Hepatic stellate cell (primary cell): ENCODE measurements around the gene BCL2L12.
"Not testable (repeated sequence)": the region's sequence is repeated elsewhere in the genome, so short reads cannot be mapped to it uniquely, and the experiment has no call there.

Experiments used
- DNase-seq: peaks from one replicate; pipeline ENCODE4 v3.0.0; 2011; ENCODE audit warnings: low spot score

BCL2L12 gene

DNA sequence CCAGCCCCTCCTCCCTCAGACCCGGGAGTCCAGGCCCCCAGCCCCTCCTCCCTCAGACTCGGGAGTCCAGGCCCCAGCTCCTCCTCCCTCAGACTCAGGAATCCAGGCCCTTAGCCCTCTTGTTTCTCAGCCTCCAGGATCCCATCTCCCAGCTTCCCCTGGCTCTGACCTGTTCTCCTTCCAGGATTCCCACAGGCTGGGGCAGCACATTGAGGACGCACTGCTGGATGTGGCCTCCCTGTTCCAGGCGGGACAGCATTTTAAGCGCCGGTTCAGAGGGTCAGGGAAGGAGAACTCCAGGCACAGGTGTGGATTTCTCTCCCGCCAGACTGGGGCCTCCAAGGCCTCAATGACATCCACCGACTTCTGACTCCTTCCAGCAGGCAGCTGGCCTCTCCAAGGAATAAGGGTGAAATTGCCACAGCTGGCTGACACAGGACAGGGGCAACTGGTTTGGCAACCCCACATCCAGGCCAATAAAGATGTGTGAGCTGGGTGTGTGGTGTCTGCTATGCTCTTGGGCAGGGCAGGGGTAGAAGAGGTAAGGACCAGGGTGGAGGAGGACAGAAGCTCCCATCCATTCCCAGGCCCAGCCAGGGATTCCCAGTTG is 47.6 kb downstream of the BCL2L12 start:
- DNase-seq, result no peak

DNA sequence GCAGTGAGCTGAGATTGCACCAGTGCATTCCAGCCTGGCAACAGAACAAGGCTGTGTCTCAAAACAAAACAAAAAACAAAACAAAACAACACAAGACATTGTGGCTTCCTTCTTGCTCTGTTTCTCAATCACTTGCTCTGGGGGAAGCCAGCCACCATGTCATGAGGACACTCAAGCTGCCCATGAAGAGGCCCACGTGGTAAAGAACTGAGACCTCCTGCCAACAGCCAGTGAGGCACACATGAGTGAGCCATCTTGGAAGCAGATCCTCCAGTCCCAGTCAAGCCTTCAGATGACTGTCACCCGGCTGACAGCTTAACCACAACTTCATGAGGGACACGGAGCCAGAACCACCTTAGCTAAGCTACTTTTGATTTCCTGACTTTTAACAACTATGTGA is 50.4 kb downstream of the BCL2L12 start:
- no peak for DNase-seq

DNA sequence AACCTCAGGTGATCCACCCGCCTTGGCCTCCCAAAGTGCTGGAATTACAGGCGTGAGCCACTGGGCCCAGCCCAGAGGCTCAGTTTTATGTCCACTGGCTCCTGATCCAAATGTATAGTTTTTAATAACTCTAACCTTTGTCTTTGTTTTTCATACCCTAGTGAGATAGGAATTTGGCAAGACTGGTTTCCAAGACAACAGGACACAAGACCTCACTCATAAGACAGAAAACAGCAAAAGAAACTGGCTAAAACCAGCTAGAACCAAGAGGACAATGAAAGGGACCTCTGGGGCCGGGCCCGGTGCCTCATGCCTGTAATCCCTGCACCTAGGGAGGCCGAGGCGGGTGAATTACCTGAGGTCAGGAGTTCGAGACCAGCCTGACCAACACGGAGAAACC is 52.8 kb downstream of the BCL2L12 start:
- peak; percentile 29 for DNase-seq

DNA sequence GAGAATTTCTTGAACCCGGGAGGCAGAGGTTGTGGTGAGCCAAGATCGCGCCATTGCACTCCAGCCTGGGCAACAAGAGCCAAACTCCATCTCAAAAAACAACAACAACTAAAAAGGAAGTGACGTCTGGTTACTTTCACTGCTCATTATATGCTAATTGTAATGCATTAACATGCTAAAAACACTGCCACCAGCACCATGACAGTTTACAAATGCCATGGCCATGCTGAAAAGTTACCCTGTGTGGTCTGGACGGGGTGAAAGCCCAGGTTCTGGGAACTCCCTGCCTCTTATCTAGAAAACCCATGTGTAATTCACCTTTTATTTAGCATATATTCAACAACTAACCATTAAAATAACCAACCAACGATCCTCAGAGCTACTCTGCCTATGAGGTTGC is 53.3 kb downstream of the BCL2L12 start:
- no peak for DNase-seq

DNA sequence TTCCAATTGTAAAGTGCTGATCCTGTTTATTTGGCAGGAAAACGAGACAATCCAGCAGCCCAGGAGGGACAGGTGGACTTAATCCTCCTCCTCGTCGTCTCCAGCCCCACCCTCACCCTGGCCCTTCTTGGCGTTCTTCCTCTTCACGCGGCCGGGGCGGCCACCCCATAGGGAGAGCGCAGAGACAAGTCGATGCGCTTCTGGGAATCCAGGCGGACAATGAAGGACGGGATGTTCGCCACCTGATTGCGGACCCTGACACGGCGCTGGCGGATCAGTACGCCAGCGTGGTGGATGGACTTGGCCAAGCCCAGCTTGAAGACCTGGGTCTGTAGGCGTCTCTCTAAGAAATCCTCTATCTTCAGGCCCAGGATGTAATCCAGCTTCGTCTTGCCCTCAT is 53.7 kb downstream of the BCL2L12 start:
- not testable (repeated sequence) for DNase-seq
